SKM-1 (cell line): ENCODE results near the gene IGF2BP2.
A peak's percentile ranks its signal among the peaks of the same experiment; 100 is the strongest.
"Not testable (repeated sequence)": the region's sequence is repeated elsewhere in the genome, so short reads cannot be mapped to it uniquely, and the experiment has no call there.

ENCODE experiments used
- DNase-seq: peaks from one replicate; lab custom pipeline; 2025; ENCODE audit not compliant: unreplicated experiment; lab: John Stamatoyannopoulos, UW

IGF2BP2 gene

DNA sequence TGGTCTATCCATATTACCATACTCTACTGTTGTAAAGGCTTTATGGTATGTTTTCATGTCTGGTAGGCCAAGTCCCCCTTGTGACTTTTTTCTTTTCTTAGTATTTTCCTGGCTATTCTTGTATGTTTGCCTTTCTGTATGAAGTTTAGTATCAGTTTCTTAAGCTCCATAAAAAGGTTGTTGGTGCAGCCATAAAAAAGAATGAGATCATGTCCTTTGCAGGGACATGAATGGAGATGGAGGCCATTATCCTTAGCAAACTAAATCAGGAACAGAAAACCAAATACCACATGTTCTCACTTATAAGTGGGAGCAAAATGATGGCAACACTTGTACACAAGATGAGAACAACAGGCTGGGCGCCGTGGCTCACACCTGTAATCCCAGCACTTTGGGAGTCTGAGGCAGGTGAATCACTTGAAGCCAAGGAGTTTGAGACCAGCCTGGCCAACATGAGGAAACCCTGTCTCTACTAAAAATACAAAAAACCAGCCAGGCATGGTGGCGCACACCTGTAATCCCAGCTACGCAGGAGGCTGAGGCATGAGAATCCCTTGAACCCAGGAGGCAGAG is 13.7 kb upstream of the IGF2BP2 start:
- not testable (repeated sequence) for DNase-seq

DNA sequence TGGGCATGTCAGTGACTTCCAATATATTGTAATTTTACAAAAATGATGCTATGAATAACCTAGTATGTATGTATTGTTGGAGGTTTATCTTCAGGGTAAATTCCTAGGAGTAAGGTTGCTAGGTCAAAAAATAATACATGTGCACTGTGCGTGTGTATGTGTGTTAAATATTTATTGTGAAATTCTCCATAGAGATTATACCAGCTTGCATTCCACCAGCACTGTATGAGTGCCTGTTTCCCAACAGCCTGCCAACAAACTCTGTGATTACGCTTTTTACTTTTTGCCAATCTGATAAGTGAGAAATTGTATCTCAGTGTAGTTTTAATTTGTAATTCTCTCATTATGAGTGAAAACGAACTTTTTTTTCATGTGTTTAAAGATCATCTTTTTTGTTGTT is 12.6 kb upstream of the IGF2BP2 start:
- DNase-seq: no peak

DNA sequence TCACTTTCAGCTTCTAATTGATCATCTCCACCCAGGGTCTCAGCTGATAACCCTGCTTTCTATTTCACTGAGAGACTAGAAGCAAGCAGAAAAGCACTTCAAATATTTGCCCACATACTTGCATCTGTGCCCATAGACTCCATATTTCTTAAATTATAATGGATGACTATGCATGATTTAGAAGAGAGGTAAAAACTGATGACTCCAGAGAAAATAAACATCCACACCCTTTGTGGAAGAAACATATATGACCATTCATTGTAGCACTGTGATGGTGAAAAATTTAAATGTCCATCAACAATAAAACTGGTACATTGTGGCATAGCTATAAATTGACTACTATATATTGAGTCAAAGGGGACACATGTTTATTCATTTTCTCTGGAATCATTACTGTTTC is 7.1 kb upstream of the IGF2BP2 start:
- no peak for DNase-seq

DNA sequence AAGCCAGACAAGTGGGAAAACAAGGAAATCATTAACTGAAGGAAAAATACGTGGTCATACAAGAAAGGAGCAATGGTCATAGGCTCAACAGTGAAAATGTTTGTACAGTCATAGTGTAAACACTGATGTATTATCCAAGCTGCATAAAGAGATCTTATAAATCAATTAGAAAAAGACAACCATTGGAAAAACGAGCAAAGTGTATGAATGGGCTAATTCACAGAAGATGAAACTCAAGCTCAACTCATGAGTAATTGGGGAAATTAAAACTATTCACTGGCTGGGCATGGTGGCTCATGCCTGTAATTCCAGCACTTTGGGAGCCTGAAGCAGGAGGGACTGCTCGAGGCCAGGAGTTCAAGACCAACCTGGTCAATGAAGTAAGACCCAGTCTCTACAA is 6.4 kb upstream of the IGF2BP2 start:
- DNase-seq: no peak

DNA sequence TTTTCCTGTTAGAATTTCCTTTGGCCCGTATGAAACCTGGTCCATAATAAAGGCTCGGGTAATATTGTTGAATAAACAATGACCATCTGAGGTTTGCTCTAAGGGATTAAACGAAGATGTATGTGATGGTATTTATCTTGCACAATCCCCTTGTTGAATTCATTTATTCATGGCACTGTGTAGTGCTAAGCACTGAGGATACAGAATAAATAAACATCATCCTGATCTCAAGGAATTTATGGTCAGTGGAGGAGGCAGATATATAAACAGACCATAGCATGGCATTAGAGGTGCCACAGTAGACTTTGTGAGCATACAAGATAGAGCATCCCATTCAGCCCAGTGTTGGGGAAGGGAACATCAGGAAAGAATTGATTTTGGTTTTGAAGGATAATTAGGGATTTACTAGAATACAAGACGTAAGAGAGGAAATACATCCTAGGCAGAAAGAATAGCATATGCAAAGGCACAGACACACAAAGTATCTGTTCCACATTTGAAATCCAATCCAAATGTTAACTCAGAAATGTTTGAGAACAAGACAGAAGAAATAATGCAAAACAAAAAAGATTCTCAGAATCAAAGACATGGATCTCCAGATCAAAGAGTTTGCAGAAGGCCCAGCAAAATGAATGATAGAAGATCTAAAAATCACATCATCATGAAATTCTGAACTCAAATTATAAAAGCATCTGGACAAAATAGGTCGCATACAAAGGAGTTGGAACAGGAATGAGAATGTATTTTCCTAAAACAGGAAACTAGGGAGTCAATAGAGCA is 5.4 kb upstream of the IGF2BP2 start:
- no peak for DNase-seq

DNA sequence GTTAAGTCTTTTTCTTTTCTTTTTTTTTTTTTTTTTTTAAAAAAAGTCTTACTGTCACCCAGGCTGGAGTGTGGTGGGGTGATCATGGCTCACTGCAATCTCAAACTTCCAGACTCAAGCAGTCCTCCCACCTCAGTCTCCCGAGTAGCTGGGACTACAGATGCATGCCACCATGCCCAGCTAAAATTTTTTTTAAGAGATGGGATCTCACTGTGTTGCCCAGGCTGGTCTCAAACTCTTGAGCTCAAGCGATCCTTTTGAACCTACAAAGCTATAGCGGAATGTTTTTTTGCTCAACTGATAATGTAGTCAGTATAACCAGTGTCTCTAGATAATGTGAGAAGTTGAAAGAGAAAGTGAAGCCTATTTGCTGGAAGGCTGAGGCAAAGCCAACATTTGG is 3.9 kb upstream of the IGF2BP2 start:
- DNase-seq: no peak

DNA sequence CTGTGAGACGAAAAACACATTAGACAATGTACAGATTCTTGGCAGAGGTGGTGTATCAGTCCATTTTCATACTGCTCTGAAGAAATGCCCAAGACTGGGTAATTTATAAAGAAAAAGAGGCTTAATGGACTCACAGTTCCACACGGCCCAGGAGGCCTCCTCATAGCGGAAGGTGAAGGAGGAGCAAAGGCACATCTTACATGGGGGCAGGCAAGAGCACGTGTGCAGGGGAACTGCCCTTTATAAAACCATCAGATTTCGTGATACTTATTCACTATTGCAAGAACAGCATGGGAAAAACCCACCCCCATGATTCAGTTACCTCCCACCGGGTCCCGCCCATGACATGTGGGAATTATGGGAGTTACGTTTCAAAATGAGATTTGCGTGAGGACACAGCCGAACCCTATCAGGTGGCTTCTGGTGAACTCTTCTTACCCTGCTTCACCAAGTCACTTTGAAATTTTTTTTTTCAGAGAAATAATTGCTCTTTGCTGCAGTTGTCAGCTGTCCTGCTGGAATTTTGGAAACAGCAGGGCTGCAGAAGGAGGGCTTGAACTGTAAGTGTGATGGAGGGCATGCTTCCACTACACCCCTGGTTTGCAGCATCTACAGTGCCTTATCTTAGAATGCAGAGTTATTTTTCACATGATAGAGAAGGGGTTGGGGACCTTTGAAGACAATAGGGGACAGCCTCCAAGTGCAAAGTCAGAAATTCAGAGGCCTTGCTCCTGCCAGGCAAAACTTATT is 2.9 kb upstream of the IGF2BP2 start:
- no peak for DNase-seq

DNA sequence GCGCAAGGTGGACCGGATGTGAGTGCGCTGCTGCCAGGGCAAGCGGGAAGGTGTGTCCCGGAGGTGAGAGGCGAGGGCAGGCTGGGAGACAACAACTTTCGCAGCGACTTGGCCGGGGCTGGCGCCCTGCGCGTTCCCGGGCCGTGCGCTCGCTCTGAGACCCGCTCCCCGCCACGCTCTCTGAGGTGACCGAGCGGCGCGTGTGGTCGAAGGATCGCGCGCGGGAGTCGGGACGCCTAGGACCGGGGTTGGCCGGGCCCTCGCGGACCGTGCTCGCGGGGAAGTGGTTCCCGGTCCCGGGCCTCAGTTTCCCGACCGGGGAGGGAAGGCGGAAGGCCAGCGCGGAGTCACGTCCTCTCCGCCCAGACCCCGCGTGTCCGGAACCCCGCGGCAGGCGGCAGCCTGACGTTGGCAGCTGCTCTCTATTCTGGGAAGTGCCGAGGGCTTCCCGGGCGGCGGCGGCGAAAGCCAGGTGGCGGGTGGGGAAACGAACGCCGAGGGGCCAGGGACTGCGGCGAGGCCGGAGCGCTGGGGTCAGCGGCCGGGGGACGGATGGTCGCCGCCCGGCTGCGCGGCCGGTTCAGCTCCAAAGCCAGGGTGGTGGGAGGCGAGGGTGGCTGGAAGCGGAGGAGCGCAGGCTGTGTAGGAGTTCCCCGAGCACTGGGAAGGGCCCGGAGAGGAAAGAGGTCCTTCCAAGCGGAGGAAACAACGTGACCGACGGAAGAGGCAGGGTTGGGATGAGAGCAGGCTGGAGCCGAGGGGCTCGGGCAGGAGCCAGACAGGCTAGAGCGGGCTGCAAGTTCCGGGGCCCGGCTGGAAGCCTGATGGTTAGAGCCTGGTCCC is 1.0 kb upstream of the IGF2BP2 start:
- DNase-seq: peak; percentile 48

DNA sequence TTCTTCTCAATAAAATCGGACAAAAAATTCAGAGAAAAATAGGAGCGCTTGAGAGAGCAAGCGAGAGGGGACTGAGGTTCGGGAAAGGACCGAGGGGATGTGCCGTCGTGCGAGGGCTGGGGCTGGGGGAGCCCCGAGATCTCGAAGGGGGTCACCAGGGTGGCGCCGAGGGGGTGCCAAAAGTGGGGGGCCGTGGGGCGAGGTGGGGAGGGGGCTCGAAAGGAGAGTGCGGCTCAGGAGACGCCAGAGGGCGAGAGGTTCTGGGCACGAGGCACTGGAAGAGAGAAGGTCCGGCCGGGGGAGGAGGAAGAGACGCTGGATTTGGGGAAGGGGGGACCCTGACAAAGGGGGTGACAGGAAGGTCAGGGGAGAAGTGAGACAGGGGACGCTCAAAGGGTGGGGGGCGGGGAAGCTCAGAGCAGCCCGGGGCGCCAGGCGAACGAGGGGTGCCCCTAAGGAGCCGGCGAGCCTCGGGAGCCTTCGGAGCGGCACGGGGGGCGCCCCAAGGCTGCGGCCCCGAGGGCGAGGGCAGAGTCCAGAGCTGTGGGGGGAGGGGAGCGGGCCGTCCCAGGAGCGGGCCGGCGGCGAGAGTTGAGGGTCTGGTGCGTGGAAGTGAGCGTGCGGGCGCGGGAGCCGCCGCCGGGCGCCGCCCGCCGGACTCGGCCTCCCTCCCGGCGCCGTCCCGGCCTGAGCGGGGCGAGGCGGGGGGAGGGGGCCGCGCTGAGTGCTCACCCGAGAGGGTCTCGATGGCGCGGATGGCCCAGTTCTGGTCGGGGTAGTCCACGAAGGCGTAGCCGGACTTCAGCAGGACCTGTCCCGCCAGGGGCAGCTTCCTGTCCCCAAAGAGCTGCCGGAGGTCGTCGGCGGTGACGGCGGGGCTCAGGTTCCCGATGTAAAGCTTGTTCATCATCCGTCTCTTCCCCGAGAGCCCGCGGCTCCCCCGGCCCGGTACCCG is 514 bp downstream of the IGF2BP2 start:
- DNase-seq: peak; percentile 79

DNA sequence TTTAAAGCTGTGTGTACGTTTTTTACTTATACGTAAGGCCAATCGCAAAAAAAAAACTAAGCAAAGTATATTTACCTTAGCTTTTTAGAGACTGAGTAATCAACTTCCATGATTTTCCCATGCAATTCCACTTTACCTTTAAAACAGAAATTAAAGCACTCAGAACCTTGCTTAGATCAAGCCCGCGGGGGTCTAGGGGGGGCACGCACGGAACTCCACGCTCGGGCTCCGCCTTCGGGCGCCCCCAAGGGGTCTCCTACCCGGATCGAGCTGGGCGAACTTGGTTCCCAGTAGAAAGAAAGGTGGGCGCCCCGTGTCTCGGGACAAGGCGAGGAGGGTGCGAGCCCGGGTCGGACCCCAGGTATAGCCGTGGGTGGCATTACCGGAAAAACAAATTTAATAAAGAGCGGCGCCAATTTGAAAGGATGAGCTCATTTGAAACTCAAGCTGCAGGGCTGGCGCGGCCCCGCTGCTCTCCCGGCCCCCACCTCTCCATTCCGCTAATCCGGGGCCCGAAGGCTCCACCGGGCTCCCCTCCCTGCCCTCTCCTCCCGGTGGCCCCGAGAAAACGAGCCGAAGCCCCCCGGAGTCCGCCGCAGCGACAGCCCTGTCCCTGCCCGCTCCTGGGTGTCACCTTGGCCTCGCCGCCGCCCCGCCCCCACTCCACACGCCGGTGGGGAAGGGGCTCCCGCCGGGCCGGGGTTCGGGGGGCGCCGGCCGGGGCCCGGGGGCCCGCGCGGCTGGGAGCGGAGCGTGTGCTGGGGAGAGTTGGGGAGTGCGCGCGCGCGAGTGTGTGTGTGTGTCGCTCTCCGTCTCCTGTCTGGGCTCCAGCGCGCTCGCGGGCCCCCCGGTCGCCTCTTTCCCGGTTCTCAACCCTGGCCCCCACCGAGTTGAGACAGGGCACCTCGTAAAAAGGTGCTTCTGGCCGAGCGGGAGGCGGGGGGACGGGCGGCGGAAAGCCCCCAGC is 1.5 kb downstream of the IGF2BP2 start:
- no peak for DNase-seq

DNA sequence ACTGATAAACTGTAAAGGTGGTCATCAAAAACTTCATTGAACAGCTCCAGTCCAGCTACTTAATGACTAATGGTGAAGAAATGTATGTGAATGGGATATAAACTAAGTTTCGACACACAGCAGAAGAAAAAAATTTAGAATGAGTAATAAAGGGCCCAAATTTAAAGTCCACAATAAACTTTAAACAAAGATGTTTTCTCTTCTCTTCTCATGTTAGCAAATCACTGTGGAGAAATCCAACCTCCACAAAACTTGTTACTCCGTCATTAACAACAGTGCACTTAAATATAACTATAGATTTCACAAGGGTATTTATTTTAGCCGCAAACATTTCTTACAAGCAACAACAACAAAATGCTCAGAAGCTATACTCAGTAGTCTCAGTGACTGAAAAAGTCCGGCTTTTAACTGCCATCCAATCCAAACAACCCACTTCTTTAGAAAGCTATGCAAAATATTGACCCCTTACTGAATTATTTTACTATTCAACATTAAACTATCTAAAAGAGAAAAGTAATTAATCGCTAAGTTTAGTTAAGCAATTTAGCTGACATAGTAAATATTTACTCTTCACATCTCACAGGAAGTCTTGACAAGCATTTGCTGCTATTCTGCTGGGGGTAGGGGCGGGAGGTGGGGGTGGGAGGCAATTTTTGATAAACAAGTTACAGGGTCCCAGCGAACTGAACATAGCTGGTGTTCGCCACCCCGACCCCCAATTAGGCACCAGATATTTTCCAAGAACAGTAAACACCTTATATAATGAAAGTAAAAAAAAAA is 2.4 kb downstream of the IGF2BP2 start:
- DNase-seq: no peak

DNA sequence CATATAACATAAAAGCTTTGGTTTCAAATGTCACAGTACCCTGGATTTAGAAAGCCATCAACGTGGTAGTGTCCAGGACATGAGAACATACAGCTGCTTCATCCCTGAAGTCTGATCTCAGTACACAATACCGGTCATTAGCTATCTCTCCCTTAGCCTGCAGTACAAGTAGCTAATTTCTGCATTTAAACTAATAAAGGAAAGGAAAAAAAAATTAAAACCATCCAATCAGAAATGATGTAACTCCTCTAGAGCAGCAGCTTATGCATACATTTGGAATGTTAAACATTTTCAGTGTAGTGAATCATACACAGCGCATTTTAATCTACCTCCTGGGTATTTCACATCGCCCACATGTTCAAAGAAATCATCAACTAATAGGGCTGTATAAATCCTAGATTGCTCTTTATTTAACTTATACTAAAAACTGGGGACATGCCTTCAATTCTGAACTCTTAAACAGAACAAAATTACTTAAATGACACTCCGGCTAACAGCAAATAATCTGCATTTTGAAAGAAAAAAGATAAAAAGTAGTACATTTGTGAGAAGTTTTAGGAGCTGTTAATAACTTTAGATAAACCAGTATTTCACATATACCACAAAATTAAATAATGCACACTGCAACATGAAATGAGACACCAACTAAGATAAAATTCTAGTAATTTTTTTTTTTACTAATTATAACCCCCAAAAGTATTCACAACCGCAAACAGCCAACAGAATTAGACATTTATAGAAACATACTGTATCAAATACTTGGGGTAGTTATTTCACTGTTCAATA is 3.7 kb downstream of the IGF2BP2 start:
- no peak for DNase-seq

DNA sequence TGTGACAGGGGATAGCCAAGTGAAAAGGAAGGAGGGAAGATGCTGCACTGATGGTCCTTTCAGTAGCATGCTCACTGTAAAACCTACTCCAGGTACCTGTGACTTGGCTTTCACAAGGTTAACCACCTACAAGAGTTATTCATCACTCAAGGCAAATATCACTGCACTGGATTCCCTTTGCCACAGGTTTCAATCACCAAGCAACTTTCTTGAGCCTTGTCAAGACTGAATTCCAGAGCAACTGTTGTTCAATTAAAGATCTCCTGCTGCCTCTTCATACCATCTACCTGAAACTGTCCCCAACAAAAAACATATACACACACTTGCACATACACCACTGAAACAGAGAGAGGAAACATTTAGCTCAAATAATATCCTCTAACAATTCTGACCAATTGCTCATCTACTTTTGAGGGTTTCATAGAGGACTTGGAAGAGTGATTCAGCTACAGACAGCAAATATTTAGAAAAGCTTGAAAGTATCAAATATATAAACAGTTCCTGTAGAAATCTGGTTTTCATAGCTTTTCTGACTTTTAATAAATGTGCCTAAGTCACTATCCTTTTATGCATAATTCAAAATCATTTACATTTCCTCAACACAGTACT is 6.5 kb downstream of the IGF2BP2 start:
- no peak for DNase-seq

DNA sequence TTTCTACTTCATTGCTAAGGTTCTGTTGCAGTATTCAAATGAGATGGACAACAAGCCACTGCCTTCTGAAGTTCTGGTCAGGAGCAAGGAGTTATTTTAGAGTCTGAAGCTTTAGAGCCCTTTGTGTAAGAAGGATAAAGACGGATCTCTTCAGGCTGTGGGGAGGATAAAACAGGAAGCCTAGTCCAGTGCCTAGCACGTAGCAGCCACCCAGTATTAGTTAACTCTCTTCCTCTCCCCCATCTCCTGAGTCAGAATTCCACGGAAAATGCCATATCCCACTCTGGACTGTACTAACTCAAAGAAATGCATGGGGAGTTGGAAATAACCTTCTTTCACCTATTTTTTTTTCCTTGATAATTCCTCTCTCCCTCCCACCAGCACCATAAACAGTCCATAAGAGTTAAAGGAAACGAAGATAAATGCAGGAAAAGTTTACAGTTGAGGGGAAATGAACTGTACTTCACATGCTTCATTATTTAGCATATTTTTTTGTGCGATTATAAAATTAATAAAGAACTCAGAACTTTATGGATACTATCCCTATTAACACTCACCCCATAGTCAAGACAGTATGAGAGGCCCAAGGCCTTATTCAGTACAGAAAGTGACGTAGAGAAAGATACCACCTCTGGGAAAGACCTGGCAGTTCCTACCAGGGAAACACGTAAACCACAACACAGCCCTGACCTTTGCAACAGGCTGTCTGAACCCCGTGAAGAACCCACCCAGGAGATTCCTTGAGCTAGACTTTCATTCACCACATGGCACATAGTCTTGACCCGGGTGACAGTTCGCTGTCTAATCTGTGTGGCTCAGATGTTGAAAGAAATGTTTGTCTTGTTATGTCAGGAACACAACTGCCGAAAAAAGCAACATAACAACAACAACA is 9.2 kb downstream of the IGF2BP2 start:
- no peak for DNase-seq

DNA sequence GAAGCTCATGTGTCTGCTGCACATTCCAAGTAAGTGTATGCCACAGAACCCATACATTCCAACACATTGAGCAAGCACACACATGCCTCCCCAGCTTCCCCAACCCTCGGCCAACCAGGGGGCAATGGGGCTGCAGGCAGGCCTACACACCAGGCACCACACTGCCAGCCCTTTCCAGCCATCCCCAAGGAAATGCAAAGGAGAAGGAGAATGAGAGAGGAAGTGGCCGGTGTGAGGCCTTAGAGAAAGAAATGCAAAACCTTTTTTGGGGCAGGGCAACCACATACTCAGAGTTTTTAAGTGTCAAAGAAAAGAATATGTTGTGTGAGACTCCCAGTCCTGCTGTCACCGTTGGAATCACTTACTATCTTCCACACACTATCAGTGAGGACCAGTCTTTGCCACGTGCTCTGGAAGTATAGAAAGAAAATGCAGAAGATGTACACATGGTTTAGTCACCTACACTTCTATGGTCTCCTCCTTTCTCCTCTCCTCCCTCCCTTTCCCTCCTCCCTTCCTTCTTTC is 11.1 kb downstream of the IGF2BP2 start:
- no peak for DNase-seq

DNA sequence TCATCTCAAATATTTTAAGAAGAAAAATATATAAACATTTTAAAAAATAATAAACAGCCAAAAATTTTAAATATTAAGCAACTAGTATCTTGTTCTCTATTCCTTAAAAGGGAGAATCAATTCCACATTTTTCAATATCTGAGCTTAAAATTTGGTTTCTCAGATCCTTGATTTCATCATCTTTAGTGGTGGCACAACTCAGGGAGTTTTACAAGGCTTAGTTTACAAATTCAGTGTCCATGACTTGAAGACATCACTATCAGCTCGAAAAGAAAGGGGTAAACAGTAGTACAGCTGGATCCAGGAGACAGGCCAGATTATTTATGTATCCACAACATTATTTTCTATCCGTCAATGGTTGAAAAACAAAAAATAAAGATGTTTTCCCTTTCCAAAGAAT is 11.6 kb downstream of the IGF2BP2 start:
- DNase-seq: no peak
